GM12892 (cell line): ENCODE results near the gene GHSR.

Experiments
- POLR2A ChIP-seq: IDR thresholded peaks from 2 replicates; pipeline ENCODE4 v1.6.1; 2011; ENCODE audit warnings: low read depth, low read length, control low read depth
- POLR2AphosphoS5 ChIP-seq: IDR thresholded peaks from 2 replicates; pipeline ENCODE4 v1.6.1; 2011; ENCODE audit warnings: low read depth, low read length, control low read depth
- TAF1 ChIP-seq: IDR thresholded peaks from 2 replicates; pipeline ENCODE4 v1.6.1; 2011; ENCODE audit warnings: low read depth, mild to moderate bottlenecking, control low read depth, low read length, borderline replicate concordance

GRCh38 chr3:172411478-172411947 is 36.7 kb downstream of the GHSR start:
- no peak for TF ChIP-seq POLR2AphosphoS5
- no peak for TF ChIP-seq POLR2A
- TF ChIP-seq TAF1, result no peak
